Tibial nerve (tissue), 4 donors: Measurements from ENCODE around the gene NUB1. TPM values are rescaled to one million over a fixed set of nuclear protein-coding genes. Genes with fewer than 3 reads are reported as not detected.

Source experiments
- DNase-seq, 2 donors: peaks; one replicate each; pipeline ENCODE4 v3.0.0-alpha.2; 2019; ENCODE audit warnings: low spot score in 2 of 2
- H3K27ac ChIP-seq, 4 donors: fragments of 200-600 bp; sonication (generic) in 3 of 4; one replicate each; pipeline ENCODE4 v1.5.1; 2017 to 2019; ENCODE audit warnings: mild to moderate bottlenecking in 1 of 4
- H3K27me3 ChIP-seq, 2 donors: fragments of 200-600 bp; sonication (generic) in 1 of 2; one replicate each; pipeline versions ENCODE4 v1.5.1 to v1.6.0; 2017 to 2019
- H3K36me3 ChIP-seq, 3 donors: fragments of 200-600 bp; sonication (generic); one replicate each; pipeline ENCODE4 v1.5.1; 2018 to 2019
- H3K4me1 ChIP-seq, 4 donors: fragments of 200-600 bp; sonication (generic) in 3 of 4; one replicate each; pipeline ENCODE4 v1.5.1; 2017 to 2019
- H3K4me3 ChIP-seq, 4 donors: fragments of 200-600 bp; sonication (generic) in 3 of 4; one replicate each; pipeline ENCODE4 v1.5.1; 2017 to 2019; ENCODE audit warnings: mild to moderate bottlenecking in 1 of 4, moderate library complexity in 1 of 4
- H3K9me3 ChIP-seq, 4 donors: fragments of 200-600 bp; sonication (generic) in 3 of 4; one replicate each; pipeline ENCODE4 v1.5.1; 2017 to 2019
- EP300 ChIP-seq, 2 donors: sonication (generic); formaldehyde crosslinking; IDR thresholded peaks; one replicate each; pipeline ENCODE4 v1.6.1; 2017; ENCODE audit warnings: antibody characterized with exemption in 2 of 2, mild to moderate bottlenecking in 1 of 2
- POLR2A ChIP-seq, 2 donors: fragments of 450-650 bp; IDR thresholded peaks; one replicate each; pipeline ENCODE4 v1.6.1; 2017; ENCODE audit warnings: antibody characterized with exemption in 2 of 2, mild to moderate bottlenecking in 2 of 2, moderate library complexity in 2 of 2
- WGBS, 2 donors: methylation state at CpG; one replicate each; pipeline ENCODE4 v1.1.5; 2018; 5-methylcytosine and 5-hydroxymethylcytosine counted together
- total RNA-seq, 4 donors: library from RNA; depleted of rRNA; stranded (reverse); fragments of >200 nt; gene quantifications; one replicate each; pipeline ENCODE4 v1.1.0, GENCODE V29; 2016
- TF ChIP-seq, protein P1 (sequence below), 5 experiments: fragments of 200-600 bp in 3 of 5; fragments of 450-650 bp in 2 of 5; sonication (generic) in 3 of 5; IDR thresholded peaks; one replicate each; pipeline ENCODE4 v1.5.1; 2016 to 2019; ENCODE audit warnings: antibody characterized with exemption in 5 of 5, mild to moderate bottlenecking in 3 of 5, moderate library complexity in 2 of 5

Gene NUB1
- total RNA-seq, 4 donors from 2014 or later: 40.8 to 66.3 (median 60.1) TPM

DNA sequence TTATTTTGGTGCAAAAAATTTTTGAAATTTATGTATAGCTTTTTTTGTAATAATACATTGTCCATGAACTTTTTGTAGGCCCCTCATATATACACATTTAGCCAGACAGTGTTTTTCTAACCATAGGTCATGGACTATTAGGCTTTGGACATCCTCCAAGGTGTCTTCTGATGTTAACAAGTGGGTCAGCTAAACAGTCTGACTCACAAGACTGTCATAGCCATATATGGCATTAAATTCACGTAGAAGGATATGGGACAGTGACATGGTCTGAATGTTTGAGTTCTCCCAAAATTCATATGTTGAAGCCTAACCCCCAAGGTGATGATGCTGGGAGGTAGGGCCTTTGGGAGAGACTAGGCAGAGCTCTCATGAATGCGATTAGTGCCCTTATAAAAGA, 14.0 kb upstream of the NUB1 start:
- TF ChIP-seq, protein P1, sequence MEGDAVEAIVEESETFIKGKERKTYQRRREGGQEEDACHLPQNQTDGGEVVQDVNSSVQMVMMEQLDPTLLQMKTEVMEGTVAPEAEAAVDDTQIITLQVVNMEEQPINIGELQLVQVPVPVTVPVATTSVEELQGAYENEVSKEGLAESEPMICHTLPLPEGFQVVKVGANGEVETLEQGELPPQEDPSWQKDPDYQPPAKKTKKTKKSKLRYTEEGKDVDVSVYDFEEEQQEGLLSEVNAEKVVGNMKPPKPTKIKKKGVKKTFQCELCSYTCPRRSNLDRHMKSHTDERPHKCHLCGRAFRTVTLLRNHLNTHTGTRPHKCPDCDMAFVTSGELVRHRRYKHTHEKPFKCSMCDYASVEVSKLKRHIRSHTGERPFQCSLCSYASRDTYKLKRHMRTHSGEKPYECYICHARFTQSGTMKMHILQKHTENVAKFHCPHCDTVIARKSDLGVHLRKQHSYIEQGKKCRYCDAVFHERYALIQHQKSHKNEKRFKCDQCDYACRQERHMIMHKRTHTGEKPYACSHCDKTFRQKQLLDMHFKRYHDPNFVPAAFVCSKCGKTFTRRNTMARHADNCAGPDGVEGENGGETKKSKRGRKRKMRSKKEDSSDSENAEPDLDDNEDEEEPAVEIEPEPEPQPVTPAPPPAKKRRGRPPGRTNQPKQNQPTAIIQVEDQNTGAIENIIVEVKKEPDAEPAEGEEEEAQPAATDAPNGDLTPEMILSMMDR (IDR thresholded peaks at IDR 0.05): no peak
- no peak for TF ChIP-seq EP300 (IDR thresholded peaks at IDR 0.05)
- no peak for TF ChIP-seq POLR2A (IDR thresholded peaks at IDR 0.05)
- 73 to 83% methylated on average over 2 of the region's 2 CpGs for WGBS, 2 donors
- no peak for DNase-seq
- Histone ChIP-seq H3K27me3 (no peaks in the 10 kb centered on the region), H3K4me1 (no peaks in the 10 kb centered on the region), H3K9me3 (no peaks in the 10 kb centered on the region), H3K36me3 (no peaks in the 10 kb centered on the region), H3K27ac (no peak overlapping the region), H3K4me3 (no peak overlapping the region)

DNA sequence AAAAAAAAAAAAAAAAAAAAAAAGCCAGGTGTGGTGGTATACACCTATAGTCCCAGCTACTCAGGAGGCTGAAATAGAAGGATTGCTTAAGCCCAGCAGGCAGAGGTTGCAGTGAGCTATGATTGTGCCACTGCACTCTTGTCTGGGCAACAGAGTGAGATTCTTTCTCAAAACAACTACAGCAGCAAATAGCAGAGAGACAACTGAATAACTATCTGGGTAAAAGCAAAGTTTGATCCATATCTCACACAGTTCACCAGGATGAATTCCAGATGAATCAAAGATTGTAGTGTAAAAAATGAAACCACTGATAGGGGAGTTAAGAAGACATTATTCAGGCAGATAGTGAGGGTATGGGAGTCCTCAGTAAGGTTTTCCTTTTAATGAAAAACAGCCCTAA, 11.4 kb upstream of the NUB1 start:
- no peaks in the 10 kb centered on the region for H3K4me1 ChIP-seq
- no peaks in the 10 kb centered on the region for H3K36me3 ChIP-seq
- DNase-seq: no peak
- H3K4me3 ChIP-seq: no peak overlapping the region
- TF ChIP-seq, protein P1 (IDR thresholded peaks at IDR 0.05): no peak
- TF ChIP-seq EP300 (IDR thresholded peaks at IDR 0.05) (no peak), POLR2A (IDR thresholded peaks at IDR 0.05) (no peak)
- H3K9me3 ChIP-seq: no peaks in the 10 kb centered on the region
- no peak overlapping the region for H3K27ac ChIP-seq
- H3K27me3 ChIP-seq: no peaks in the 10 kb centered on the region

- Histone ChIP-seq H3K9me3 (no peaks in the 10 kb centered on the region), H3K27ac (no peak overlapping the region), H3K27me3 (no peaks in the 10 kb centered on the region), H3K36me3 (no peaks in the 10 kb centered on the region), H3K4me1 (no peaks in the 10 kb centered on the region), H3K4me3 (no peak overlapping the region)
- DNase-seq: no peak
- TF ChIP-seq EP300 (IDR thresholded peaks at IDR 0.05) (no peak), POLR2A (IDR thresholded peaks at IDR 0.05) (no peak)
- TF ChIP-seq, protein P1 (IDR thresholded peaks at IDR 0.05): no peak
- WGBS, 2 donors: 58 to 60% methylated on average over 3 of the region's 3 CpGs
Measured at GRCh38 chr7:151330661-151331060, 11.0 kb upstream of the NUB1 start.

- no peaks in the 10 kb centered on the region for H3K36me3 ChIP-seq
- WGBS, 2 donors: 32 to 36% methylated on average over 1 of the region's 1 CpG
Measured at GRCh38 chr7:151334628-151335027, 7.0 kb upstream of the NUB1 start.

GRCh38 chr7:151336027-151336708, 5.4 kb upstream of the NUB1 start:
- no peak for DNase-seq

More at GRCh38 chr7:151334628-151335027, 7.0 kb upstream of the NUB1 start:
- H3K4me3 ChIP-seq: no peak overlapping the region
- peaks cover 0 to 1% (median 0%) of the 10 kb centered on the region in 4 donors for H3K4me1 ChIP-seq
- DNase-seq: no peak
- TF ChIP-seq EP300 (IDR thresholded peaks at IDR 0.05) (no peak), POLR2A (IDR thresholded peaks at IDR 0.05) (no peak)
- TF ChIP-seq, protein P1 (IDR thresholded peaks at IDR 0.05): no peak
- peaks cover 0 to 6% (median 0%) of the 10 kb centered on the region in 4 donors for H3K9me3 ChIP-seq
- H3K27ac ChIP-seq: no peak overlapping the region
- H3K27me3 ChIP-seq: no peaks in the 10 kb centered on the region

More at GRCh38 chr7:151336027-151336708, 5.4 kb upstream of the NUB1 start:
- Histone ChIP-seq H3K27ac (no peak overlapping the region), H3K27me3 (no peaks in the 10 kb centered on the region), H3K36me3 (no peaks in the 10 kb centered on the region), H3K4me3 (no peak overlapping the region), H3K4me1 (peaks cover 0 to 17% (median 1%) of the 10 kb centered on the region in 4 donors), H3K9me3 (peaks cover 0 to 8% (median 0%) of the 10 kb centered on the region in 4 donors)
- TF ChIP-seq POLR2A (IDR thresholded peaks at IDR 0.05): no peak
- TF ChIP-seq, protein P1 (IDR thresholded peaks at IDR 0.05): no peak
- no peak for TF ChIP-seq EP300 (IDR thresholded peaks at IDR 0.05)
- WGBS, 2 donors: 75% methylated on average over 12 of the region's 12 CpGs
